Activated CD4-positive, alpha-beta T cell treated with anti-CD3 and anti-CD28 coated beads for 24 hours (primary cell): ENCODE measurements around the gene RBM41.

Experiments used
- DNase-seq, 2 donors: peaks; one replicate each; pipeline ENCODE4 v3.0.0-alpha.2; 2020; ENCODE audit warnings: low read depth in 2 of 2

RBM41 gene

GRCh38 chrX:107029752-107030151 is 88.9 kb downstream of the RBM41 start:
- no peak for DNase-seq

- DNase-seq, result no peak
Measured at GRCh38 chrX:107025545-107025944, 93.1 kb downstream of the RBM41 start.

GRCh38 chrX:107014936-107015335 is 103.7 kb downstream of the RBM41 start:
- no peak for DNase-seq
